ENCODE results near the gene HOXD9.

GRCh38 chr2:176128172-176128981 is 5.9 kb downstream of the HOXD9 start:
- TF ChIP-seq CTCF (IDR thresholded peaks at IDR 0.05) (no peak), POLR2A (IDR thresholded peaks at IDR 0.05) (no peak)
